H54 (cell line): ENCODE measurements around the gene ATP5F1D.

ENCODE experiments used
- DNase-seq: peaks from one replicate; pipeline ENCODE4 v3.0.0; 2011; ENCODE audit warnings: low spot score, mixed read lengths; ENCODE audit not compliant: insufficient read length
- FAIRE-seq: peaks from 3 replicates; lab custom pipeline; 2011; peaks lifted over from hg19 to GRCh38; lab: Jason Lieb, UNC
- POLR2A ChIP-seq: IDR thresholded peaks from 2 replicates; pipeline ENCODE4 v1.6.1; 2011; ENCODE audit warnings: low read depth, mild to moderate bottlenecking, low read length

The ATP5F1D gene

GRCh38 chr19:1251330-1252220 lies 10.0 kb downstream of the ATP5F1D start:
- FAIRE-seq (no peak), DNase-seq (peak; percentile 60)
- no peak for TF ChIP-seq POLR2A

- no peak for TF ChIP-seq POLR2A
- DNase-seq: peak; percentile 71
- FAIRE-seq: peak; percentile 69
These were observed 10.8 kb downstream of the ATP5F1D start for GRCh38 chr19:1252221-1252820.

- peak; percentile 86 for DNase-seq
- FAIRE-seq: no peak
These were observed 11.4 kb downstream of the ATP5F1D start for GRCh38 chr19:1252821-1253513.

DNA sequence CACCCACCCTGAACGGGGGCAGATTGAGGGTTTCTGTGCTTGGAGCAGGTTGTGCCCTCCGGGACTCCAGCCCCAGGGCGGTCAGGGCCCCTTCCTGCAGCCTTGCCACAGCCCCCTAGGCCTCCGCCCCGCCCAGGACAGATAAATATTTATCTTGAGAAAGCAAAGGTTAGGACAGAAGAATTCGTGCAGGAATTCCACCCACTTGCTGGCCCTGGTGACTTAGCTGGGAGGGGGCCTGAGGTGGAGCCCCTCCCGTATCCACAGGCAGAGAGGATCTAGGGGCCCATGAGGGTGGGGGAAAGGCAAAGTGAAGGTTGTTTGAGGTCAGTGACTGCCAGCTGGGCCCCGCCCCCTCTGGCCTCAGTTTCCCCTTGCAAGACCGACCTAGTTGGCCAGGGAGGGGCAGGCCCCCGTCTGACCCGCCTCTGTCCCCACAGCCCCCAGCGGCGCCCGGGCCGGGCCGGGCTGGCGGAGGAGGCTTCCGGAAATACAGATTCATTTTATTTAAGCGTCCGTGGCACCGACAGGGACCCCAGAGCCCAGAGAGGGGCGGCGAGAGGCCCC lies 12.0 kb downstream of the ATP5F1D start:
- TF ChIP-seq POLR2A: no peak
- no peak for DNase-seq
- no peak for FAIRE-seq

More at GRCh38 chr19:1252821-1253513, 11.4 kb downstream of the ATP5F1D start:
- no peak for TF ChIP-seq POLR2A

- FAIRE-seq (no peak), DNase-seq (no peak)
- no peak for TF ChIP-seq POLR2A
These were observed 12.6 kb downstream of the ATP5F1D start for GRCh38 chr19:1254081-1254527.

- FAIRE-seq (no peak), DNase-seq (no peak)
- no peak for TF ChIP-seq POLR2A
These were observed 13.1 kb downstream of the ATP5F1D start for GRCh38 chr19:1254530-1255185.

- FAIRE-seq: no peak
- DNase-seq: no peak
- no peak for TF ChIP-seq POLR2A
These were observed 13.9 kb downstream of the ATP5F1D start for GRCh38 chr19:1255186-1256161.

GRCh38 chr19:1256646-1257474 lies 15.3 kb downstream of the ATP5F1D start:
- FAIRE-seq (no peak), DNase-seq (no peak)
- TF ChIP-seq POLR2A: no peak

DNA sequence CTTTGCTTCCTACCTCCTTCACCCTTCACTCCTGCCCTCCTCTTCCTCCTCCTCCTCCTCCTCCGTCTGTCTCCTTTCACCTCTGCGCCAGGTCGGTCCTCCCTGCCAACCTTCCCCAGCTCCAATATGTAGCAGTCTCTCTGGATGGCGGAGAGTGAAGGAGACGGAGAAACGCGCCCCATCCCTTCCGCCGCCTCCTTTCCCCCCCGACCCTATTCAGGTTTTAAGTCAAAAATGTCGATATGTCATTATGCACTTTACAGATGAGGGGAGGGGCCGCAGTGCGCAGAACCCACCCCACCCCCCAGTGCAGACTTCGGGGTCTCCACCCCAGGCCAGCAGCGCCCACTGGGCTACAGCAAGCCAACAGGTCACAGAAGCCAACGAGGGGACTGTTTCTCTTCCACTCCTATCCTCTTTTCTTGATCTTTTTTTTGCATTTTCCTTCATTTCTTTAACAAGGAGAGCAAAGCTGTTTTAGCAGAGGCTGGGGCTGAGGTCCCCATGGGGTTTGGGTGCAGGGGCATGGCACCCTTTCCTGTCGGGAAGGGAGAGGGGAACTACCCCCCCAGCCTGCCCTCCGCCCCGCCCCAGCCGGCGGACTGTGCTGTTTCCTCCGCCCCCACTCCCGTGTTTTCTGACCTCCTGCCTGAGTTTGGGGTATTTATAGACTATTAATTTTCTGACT lies 16.1 kb downstream of the ATP5F1D start:
- DNase-seq (no peak), FAIRE-seq (no peak)
- TF ChIP-seq POLR2A: no peak

DNA sequence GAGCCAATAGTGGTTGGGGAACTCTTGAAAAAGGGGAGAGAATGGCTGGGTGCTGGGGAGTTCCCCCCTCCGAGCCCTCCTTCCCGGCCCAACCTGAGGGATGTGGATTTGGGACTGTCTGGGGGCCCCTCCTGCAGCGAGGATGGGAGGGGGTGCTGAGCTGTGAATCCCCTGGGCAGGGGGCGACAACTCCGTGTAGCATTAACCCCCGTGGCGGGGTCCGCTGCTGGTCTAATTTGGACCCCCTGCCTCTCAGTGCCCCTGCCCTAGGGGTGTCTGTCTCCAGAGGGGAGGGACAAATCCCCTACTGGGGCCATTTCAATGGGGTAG lies 16.6 kb downstream of the ATP5F1D start:
- TF ChIP-seq POLR2A: no peak
- DNase-seq (no peak), FAIRE-seq (no peak)

- FAIRE-seq (no peak), DNase-seq (no peak)
- TF ChIP-seq POLR2A: no peak
These were observed 17.2 kb downstream of the ATP5F1D start for GRCh38 chr19:1258707-1259205.
